Activated CD4-positive, alpha-beta T cell treated with anti-CD3 and anti-CD28 coated beads, Interleukin-2, Interleukin-4, amounts not matched to agents 100 ng/mL and 50 ng/mL, durations not matched to agents 16 hours and 8 hours (primary cell): ENCODE measurements around the gene UBE2G2.

Experiments used
- DNase-seq: peaks from one replicate; pipeline ENCODE4 v3.0.0-alpha.2; 2020; ENCODE audit warnings: low spot score

The UBE2G2 gene, protein sequence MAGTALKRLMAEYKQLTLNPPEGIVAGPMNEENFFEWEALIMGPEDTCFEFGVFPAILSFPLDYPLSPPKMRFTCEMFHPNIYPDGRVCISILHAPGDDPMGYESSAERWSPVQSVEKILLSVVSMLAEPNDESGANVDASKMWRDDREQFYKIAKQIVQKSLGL

DNA sequence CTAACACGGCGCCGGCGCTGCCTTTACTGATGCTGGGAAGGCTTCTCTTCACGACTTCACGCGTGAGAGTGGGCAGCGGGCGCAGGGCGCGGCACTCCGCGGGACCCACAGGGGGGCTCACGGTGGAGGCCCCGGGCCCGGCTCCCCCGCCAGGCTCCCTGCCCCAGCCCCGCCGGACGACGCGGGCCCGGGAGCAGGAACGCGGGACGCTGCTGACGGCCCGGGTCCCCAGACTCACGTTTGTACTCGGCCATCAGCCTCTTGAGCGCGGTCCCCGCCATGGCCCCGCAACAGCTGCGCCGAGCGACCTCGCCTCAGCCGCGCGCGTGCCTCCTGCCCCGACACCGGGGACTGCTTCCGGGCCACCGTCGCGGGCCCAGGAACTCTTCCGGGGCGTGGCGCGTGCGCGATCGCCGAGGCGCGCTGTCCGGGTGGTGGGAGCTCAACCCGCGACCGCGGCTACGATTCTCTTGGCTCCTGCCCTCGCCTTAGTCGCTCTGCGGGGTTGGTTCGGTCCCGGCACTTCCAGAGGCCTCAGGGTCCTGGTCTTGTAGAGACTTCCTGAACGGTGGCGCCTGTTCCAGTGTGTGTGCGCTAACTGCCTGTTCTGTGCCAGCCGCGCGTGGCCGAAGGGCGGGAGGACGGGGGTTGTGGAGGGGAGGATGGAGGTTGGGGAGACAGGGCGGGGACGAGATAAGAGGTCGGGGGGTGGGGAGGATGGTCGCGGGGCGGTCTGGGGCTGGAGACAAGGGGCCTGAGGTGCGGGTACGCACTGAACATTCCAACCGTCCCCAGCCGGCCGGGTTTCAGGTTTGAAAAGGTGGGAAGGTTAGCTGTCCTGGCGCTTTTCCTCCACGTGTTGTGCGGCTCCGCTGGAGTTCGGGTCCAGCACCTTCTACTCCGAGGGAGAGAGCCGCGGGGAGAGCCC is at the start of gene UBE2G2:
Gene UBE2G2 (minus strand): TSS at position 353 of the 928 bp plus-strand sequence. CDS start 72 bp downstream, at position 281.
- peak; percentile 89 for DNase-seq

GRCh38 chr21:44850905-44851657 is 49.5 kb upstream of the UBE2G2 start:
- no peak for DNase-seq

GRCh38 chr21:44850208-44850800 is 48.7 kb upstream of the UBE2G2 start:
- DNase-seq: no peak

DNA sequence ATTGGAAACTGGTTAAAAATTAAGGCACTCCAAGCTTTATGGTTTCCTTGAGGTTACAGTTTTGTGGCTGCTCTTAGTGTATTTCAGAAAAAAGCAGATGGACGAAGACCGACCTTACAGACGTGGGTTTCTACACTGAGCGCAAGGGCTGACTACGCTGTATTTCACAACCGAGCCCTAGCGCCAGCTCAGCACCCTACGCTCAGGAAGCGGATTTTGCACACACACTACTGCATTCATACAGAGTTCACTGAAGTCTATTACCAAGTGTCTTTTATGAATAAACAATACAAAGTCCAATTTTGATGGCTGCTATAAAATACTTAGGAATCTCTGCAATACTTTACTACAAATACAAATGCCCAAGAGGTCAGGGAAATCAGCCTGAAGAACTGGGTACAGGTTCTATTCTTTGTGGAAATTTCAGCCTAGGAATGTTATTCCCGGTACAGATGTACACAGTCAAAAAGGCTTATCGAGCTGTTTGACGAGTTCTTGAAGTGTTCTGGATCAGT is 48.1 kb upstream of the UBE2G2 start:
- no peak for DNase-seq

DNA sequence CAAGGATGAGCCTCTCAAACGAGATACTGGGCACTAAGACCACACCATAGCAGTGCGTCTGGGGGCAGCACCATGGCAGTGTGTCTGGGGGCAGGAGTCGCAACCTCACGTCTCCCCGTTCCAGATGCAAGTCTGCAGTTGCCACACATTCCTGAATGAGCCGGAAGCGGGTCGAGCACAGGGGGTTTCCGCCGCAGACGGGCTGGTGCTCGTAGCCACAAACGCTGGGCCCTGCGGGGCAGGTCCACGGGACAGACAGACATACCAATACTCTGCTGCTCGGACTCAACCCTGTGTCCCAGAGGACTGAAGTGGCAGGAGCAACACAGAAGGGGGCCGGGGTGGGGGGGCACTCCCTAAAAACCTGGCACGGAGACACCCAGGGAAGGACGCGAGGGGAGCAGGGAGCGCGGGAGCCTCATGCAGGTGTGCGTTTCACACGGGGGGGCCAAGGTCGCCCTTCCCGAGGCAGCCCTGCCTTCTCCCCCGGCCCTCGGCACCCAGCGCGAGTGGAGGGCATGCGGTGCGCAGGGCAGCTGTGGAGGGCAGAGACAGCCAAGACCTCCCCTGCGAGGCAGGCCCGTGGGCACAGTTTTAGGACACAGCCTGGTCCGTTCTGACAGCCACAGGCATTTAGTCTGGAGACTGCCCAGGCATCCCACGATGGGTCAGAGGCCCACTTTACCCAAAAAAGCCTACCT is 47.4 kb upstream of the UBE2G2 start:
- no peak for DNase-seq

- DNase-seq: no peak
Measured at GRCh38 chr21:44847261-44848056, 45.8 kb upstream of the UBE2G2 start.

- DNase-seq: peak; percentile 26
Measured at GRCh38 chr21:44846485-44847260, 45.1 kb upstream of the UBE2G2 start.

DNA sequence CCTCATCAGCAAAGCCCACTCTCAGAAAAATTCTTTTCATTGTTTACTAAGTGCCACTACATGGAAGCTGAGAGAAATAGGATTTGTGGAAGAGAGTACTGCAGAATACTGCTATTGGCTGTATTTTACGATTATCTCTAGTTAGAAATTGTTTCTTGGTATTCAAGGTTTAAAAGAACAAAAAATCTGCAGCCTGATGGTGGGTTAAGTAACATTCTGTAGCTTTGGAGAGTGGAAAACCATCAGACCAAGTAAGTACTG is 44.5 kb upstream of the UBE2G2 start:
- no peak for DNase-seq

- peak; percentile 38 for DNase-seq
Measured at GRCh38 chr21:44845418-44846223, 44.0 kb upstream of the UBE2G2 start.

DNA sequence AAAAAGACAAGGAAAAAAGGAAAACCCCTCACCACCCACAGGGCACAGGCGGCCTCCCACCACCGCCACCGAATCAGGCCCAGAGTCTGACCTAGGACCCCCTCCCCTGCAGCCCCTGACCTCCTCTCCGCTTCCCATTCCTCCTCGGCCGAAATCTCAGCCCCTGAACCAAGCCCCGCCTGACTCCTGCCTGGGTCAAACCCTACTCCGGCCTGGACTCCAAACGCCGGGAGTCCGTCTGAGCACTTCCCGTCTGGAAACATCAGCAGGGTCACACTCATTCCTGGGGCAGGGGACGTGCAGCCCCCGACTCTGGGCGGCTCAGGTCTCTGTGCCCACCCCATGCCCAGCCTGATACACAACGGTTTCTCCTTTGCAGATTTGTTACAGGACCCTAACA is 42.6 kb upstream of the UBE2G2 start:
- DNase-seq: no peak

DNA sequence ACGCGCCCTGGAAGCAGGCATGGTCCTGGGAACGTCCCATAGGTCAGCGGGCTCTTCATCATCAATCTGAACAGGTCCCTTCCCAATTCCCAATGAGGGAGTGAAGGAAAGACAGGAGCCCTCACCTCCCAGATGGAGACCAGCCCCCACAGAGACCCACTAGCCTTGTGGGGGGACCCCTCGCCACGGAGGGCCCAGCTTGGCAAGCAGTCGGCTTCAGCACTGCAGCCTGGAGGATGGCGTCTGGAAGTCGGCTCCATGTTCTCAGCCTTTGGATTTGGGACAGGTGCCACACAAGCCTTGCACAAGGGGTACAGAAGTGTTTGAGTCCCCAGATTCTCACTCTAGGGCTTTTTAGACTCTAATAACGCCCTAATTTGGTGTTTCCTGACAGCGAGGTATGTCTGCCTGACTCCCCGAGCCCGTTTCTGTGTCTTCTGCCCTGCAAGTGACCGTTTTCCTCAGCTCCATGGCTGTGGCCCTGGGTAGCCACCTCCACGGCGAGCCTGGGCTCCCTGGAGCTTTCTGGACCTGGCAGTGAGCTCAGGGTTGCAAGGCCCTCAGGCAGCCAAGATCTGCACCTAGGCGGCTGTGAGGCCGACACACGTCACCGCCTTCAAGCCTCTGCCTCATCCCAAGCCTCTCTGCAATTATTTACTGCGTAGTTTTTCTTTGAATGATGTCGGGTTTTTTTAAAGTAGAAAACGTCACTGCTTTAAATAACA is 41.3 kb upstream of the UBE2G2 start:
- no peak for DNase-seq

DNA sequence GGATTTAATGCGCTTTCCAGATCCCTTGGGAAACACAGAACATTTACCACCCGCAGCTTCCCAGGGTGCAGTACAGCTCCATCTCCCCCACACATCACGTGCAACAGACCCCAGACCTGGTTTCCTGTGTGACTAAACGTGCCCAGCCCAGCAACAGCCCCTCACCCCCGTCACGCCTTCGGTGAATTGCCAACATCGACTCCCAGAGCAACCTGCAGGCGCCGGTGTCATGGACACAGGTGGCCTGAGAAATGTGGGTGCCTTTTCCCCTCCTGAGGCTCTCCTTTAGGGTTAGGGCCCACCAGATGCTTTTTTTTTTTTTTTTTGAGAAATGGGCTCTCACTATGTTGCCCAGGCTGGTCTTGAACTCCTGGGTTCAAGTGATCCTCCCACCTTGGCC is 40.5 kb upstream of the UBE2G2 start:
- DNase-seq: no peak

DNA sequence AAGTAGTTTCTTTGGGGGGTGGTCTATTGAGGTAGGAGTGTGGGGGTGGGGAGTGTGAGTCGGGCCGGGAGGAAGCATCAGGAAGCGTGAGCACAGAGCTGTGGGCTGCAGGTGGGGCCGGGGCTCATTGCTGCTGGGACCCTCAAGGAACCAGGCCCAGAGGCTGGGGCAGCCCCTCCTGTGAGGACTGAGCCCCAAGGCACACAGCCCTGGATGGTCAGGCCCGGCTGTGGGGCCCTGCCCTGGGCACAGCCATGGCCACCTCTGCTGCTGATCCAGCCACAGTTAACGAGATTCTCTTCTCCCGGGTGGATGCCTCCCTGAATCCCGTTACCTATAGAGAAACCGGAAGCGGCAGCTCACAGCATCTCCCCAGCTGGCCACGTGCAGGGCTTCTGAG is 39.2 kb upstream of the UBE2G2 start:
- no peak for DNase-seq

DNA sequence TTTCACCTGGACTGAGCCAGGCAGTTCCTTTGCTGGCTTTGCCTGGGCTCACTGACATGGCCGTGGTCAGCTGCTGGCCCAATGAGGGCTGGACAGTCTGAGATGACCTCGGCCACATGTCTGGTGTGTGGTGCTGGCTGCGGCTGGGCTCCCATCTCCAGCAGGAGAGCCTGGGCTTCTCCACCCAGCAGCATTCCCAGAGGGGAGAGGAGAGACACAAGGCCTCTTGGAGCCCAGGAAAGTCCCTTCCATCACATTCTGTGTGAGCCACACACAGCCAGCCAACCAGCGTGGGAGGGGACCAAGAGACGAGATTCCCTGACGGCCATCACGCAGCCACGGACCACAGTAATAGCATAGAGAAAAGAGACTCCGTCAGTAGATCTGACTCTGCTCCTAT is 37.3 kb upstream of the UBE2G2 start:
- no peak for DNase-seq

DNA sequence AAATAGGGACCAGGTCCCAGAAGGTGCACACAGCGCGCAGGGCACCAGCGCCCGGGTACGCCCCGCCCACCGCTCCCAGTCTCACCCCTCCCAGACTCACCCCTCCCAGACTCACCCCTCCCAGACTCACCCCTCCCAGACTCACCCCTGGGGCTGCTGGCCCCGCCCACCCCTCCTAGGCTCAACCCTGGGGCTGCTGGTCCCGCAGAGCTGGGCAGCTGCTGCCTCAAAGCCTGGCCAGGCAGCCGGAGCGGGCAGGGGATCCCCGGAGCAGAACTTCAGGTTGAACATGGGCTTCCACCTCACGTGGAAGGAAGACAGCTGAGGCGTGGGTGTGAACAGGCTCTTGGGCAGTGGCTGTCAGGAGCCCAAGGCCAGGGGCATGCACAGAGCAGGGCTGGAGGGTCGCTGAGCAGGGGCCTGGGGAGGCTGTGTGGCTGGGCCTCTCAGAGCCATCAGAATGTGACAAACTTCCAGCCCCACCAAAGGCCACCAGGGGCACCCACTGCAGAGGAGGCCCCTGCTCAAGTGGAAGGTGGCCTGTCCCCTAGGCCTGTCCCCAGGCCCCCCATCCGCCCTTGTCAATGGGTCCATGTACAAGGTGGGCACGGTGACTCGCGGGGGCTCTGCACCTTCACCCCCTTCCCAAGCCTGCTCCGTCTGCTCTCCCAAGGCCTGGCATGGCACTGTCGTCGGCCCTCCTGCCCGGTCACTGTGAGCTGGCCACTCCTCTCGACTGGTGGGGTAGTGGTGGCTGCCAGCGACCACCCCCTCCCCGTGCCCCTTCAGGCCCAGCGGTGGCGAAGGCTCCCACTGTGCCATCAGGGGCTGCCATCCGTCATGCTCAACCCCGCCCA is 36.6 kb upstream of the UBE2G2 start:
- DNase-seq: no peak

DNA sequence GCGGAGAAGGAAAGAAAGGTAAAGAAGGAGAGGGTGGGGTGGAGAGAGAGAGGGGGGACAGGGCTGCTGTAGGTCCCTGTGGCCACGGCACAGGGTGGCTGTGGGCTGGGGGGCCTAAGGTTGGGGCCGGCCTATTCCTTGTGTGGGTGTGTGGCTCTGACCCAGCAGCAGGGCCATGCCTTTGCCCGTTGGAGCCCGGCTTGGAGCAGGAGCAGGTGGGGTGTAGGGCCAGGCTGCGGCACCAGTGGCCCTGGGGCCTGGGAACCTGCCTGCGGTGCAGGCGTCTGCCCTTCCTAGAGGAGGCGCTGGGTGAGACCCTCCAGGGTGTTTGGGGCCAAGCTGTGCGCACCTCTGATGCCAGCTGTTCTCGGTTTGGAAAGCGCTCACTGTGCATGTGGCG is 35.9 kb upstream of the UBE2G2 start:
- DNase-seq: no peak

- DNase-seq: no peak
Measured at GRCh38 chr21:44836666-44837471, 35.2 kb upstream of the UBE2G2 start.
